Stimulated activated CD8-positive, alpha-beta memory T cell treated with anti-CD3 and anti-CD28 coated beads, Interleukin-7, amount 100 ng/mL, for 4 hours (primary cell): ENCODE results near the gene OR4B1.

Experiments used
- DNase-seq, 2 donors: peaks; one replicate each; pipeline ENCODE4 v3.0.0-alpha.2; 2020; ENCODE audit warnings: low read depth in 2 of 2

Gene OR4B1

GRCh38 chr11:48261600-48261999 lies 45.0 kb downstream of the OR4B1 start:
- DNase-seq, result no peak

GRCh38 chr11:48263423-48263911 lies 46.9 kb downstream of the OR4B1 start, which contains the start of gene OR4X1:
TSS of gene OR4X1 (plus strand) at chr11:48263861. CDS start at chr11:48263861, 0 bp downstream.
- DNase-seq, result no peak
